HG02623 (cell line): Measurements from ENCODE around the gene CYP4F22.
"Not testable (repeated sequence)": the region's sequence is repeated elsewhere in the genome, so short reads cannot be mapped to it uniquely, and the experiment has no call there.

Experiments used
- ATAC-seq: cut with Tn5 transposase; IDR thresholded peaks from one replicate; pipeline ENCODE4 v1.9.1; 2021; ENCODE audit warnings: moderate library complexity; ENCODE audit not compliant: unreplicated experiment

CYP4F22 gene

GRCh38 chr19:15564534-15565168, 56.3 kb downstream of the CYP4F22 start:
- no peak for ATAC-seq

GRCh38 chr19:15570420-15570819, 62.1 kb downstream of the CYP4F22 start:
- ATAC-seq, result no peak

- ATAC-seq, result no peak
Measured at GRCh38 chr19:15575406-15575805, 67.1 kb downstream of the CYP4F22 start.

- ATAC-seq, result no peak
Measured at GRCh38 chr19:15576526-15577156, 68.3 kb downstream of the CYP4F22 start.

- no peak for ATAC-seq
Measured at GRCh38 chr19:15577184-15577771, 69.0 kb downstream of the CYP4F22 start.

GRCh38 chr19:15583346-15583745, 75.0 kb downstream of the CYP4F22 start:
- no peak for ATAC-seq

GRCh38 chr19:15584095-15584494, 75.8 kb downstream of the CYP4F22 start:
- ATAC-seq, result no peak

- no peak for ATAC-seq
Measured at GRCh38 chr19:15584541-15585115, 76.3 kb downstream of the CYP4F22 start.

GRCh38 chr19:15587663-15588062, 79.3 kb downstream of the CYP4F22 start:
- ATAC-seq, result no peak

- no peak for ATAC-seq
Measured at GRCh38 chr19:15588265-15588664, 79.9 kb downstream of the CYP4F22 start.

GRCh38 chr19:15589760-15590451, 81.6 kb downstream of the CYP4F22 start:
- no peak for ATAC-seq

- ATAC-seq, result no peak
Measured at GRCh38 chr19:15591796-15592195, 83.5 kb downstream of the CYP4F22 start.

GRCh38 chr19:15592506-15592905, 84.2 kb downstream of the CYP4F22 start:
- not testable (repeated sequence) for ATAC-seq

- ATAC-seq, result not testable (repeated sequence)
Measured at GRCh38 chr19:15593766-15594165, 85.4 kb downstream of the CYP4F22 start.

- ATAC-seq, result no peak
Measured at GRCh38 chr19:15595069-15595468, 86.7 kb downstream of the CYP4F22 start.
